Suppressor macrophage treated with lipopolysaccharide for 4 hours (primary cell): ENCODE measurements around the gene PCBP3.
A peak's percentile ranks its signal among the peaks of the same experiment; 100 is the strongest.
"Not testable (repeated sequence)": the region's sequence is repeated elsewhere in the genome, so short reads cannot be mapped to it uniquely, and the experiment has no call there.

ENCODE experiments used
- DNase-seq: peaks from one replicate; pipeline ENCODE4 v3.0.0-alpha.2; 2020

The PCBP3 gene

DNA sequence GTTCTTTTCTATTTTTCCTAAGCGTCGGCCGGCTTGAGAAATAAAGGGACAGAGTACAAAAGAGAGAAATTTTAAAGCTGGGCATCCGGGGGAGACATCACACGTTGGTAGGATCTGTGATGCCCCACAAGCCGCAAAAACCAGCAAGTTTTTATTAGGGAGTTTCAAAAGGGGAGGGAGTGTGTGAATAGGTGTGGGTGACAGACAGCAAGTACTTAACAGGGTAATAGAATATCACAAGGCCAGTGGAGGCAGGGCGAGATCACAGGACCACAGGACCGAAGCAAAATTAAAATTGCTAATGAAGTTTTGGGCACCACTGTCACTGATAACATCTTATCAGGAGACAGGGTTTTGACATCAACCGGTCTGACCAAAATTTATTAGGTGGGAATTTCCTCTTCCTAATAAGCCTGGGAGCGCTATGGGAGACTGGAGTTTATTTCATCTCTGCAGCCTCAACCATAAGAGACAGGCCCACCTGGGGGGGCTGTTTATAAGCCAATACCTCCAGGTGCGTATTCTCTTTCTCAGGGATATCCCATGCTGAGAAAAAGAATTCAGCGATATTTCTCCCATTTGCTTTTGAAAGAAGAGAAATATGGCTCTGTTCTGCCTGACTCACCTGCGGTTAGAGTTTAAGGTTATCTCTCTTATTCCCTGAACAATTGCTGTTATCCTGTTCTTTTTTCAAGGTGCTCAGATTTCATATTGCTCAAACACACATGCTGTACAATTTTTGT lies 332.3 kb downstream of the PCBP3 start:
- not testable (repeated sequence) for DNase-seq

DNA sequence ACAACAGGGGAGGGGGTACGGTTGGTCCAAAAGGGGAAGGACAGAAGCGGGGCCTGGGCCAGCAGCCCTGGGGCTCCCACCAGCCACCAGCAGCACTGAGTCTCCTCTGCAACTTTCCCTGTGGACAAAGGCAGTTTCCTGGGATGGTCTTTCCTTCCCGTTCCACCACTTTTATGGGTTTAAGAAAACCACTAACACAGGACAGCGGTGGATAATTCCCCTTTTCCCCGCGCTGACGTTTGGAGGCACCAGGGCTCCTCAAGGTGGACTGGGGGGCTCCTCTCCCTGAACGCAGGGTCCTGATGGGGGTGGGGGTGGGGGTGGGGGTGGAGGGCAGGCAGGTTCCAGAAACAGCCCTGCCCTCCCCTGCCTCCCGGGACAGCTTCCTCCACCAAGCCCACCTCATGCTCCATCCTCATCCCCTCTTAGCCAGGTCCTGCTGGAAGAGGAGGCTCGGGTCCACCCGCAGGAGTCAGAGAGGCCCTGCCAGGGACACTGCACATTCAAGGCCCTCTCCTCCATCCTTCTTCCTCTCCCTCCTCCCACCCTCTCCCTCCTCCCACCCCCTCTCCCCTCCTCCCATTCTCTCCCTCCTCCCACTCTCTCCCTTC lies 333.3 kb downstream of the PCBP3 start:
- no peak for DNase-seq

DNA sequence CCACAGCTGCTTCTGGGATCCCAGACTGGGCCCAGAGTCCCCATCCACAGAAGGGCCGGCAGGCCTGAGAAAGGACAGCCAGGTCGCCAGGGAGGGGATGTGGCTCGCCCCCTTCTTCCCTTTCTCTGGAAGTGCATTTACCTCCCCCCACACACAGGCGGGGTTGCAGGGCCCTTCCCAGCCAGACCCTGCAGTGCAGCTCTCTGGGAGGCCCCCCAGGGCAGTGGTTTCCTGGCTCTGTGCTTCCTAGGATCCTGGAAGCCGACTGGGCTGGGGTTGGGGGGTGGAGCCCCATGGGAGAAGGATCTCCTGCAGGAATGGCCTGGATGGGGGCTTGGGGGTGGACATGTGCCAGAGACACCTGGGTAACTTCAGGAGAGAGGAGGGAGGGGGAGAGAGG lies 333.9 kb downstream of the PCBP3 start:
- DNase-seq, result no peak

DNA sequence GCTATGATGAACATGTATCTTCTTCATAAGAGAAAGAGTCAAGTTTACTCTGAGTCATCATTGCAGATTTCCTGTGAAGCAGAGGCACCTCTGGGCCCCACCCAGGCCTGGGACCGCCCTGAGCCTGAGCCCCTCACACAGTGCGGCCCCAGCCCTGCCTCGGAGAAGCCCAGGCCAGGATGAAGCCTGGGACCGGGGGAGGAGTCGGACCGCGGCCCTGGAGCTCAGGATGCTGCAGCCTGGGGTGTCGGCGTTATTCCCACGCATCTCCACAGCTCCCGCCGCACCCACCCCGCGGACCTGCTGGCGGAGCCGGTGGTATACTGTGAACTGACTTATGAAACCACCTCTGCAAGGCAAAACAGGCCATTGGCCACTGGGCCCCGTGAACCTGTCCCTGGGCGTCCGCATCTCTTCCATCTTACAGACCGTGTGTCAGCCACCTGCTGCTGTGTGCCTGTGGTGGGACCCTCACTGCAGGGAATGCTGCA lies 335.7 kb downstream of the PCBP3 start:
- no peak for DNase-seq

DNA sequence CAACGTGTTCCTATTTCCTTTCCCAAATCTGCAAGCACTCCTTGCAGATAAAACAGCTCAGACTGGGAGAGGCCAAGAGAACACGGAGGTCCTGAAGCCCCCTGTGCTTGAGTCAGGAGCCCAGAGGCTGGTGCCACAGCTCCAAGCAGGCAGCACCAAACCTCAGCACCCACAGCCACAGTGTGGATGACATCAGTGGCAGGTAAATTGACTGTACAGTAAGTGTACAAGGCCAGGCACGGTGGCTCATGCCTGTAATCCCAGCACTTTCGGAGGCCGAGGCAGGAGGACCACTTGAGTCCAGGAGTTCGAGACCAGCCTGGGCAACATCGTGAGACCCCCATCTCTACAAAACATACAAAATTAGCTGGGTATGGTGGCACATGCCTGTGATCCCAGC lies 336.1 kb downstream of the PCBP3 start:
- no peak for DNase-seq

DNA sequence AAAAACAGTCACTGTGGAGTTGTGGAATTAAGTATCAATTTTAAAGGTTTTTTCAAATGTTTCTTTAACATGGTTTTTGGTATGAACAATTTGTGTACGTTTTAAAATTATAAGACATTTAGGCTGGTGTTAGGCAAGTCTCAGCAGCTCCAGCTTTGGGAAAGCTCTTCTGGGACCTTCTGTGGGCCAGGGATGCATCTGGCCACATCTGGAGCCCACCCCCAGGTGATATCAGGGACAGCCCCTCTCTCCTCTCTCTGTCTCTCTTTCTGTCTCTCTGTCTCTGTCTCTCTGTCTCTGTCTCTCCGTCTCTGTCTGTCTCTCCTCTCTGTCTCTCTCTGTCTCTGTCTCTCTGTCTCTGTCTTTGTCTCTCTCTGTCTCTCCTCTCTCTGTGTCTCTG lies 336.7 kb downstream of the PCBP3 start:
- DNase-seq, result no peak

DNA sequence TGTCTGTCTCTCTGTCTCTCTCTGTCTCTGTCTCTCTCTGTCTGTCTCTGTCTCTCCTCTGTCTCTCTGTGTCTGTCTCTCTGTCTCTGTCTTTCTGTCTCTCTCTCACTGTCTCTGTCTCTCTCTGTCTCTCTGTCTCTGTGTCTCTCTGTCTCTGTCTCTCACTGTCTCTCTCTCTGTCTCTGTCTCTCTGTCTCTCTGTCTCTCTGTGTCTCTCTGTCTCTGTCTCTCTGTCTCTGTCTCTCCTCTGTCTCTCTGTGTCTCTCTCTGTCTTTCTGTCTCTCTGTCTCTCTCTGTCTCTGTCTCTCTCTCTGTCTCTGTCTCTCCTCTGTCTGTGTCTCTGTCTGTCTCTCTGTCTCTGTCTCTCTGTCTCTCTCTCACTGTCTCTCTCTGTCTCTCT lies 337.2 kb downstream of the PCBP3 start:
- no peak for DNase-seq

DNA sequence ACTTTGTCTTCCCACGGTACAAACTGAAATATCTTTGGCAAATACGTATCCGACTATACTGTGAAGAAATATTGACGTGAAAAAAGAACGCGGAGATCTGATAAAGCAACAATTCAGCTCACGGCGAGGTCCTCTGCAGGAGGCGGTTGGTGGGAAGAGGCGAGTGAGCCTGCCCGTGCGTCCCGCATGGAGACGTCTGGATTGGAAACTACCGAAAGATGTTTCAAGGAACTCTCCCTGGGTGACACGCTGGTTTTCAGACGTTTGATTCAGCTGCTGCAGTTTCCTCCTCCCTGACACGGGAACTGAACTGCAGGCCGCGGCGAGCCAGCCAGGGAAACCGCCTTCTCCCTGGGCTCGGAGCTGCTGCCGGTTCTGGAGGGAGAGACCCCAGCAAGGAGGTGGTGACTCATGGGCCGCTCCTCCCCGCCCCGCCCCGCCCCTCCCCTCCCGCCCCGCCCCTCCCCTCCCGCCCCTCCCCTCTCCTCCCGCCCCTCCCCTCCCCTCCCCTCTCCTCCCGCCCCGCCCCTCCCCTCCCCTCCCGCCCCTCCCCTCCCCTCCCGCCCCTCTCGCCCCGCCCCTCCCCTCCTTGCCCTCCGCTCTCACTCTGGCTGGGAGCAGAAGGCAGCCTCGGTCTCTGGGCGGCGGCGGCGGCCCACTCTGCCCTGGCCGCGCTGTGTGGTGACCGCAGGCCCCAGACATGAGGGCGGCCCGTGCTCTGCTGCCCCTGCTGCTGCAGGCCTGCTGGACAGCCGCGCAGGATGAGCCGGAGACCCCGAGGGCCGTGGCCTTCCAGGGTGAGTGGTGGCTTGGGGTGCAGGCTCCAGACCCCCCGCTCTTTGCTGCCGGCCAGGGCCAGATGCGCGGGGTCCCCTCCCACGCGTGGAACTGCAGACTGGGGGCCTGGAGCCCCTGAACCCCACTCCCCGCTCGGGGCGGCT lies 337.9 kb downstream of the PCBP3 start, which contains the start of gene COL6A1:
TSS of gene COL6A1 (plus strand) at position 620 of the 941 bp plus-strand sequence. CDS start at position 701, 81 bp downstream.
- peak; percentile 69 for DNase-seq

DNA sequence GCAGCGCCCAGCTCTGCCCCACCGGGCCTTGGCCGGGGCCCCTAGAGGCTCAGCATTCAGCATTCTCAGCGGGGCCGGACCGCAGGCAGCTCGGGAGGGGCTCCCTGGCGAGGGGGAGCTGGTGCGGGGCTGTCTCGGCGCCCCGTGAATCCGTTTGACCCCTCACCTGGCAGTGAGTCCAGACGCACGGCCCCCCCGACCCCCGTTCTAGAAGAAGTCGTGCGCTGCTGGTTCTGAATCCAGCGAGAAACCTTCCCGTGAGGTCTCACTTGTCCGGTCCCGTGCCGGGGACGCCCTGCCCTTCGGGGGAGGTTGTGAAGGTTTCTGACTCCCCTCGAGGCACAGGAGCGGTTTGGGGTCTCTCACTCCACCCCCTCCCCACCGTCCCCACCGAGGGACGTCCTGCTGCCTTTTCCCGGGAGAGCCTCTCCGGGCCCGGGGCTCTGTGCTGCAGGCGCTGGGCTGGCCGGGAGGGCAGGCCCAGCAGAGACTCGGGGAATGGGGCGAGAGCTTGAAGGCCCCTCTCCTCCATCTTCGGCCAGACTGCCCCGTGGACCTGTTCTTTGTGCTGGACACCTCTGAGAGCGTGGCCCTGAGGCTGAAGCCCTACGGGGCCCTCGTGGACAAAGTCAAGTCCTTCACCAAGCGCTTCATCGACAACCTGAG lies 338.7 kb downstream of the PCBP3 start:
- DNase-seq, result no peak

DNA sequence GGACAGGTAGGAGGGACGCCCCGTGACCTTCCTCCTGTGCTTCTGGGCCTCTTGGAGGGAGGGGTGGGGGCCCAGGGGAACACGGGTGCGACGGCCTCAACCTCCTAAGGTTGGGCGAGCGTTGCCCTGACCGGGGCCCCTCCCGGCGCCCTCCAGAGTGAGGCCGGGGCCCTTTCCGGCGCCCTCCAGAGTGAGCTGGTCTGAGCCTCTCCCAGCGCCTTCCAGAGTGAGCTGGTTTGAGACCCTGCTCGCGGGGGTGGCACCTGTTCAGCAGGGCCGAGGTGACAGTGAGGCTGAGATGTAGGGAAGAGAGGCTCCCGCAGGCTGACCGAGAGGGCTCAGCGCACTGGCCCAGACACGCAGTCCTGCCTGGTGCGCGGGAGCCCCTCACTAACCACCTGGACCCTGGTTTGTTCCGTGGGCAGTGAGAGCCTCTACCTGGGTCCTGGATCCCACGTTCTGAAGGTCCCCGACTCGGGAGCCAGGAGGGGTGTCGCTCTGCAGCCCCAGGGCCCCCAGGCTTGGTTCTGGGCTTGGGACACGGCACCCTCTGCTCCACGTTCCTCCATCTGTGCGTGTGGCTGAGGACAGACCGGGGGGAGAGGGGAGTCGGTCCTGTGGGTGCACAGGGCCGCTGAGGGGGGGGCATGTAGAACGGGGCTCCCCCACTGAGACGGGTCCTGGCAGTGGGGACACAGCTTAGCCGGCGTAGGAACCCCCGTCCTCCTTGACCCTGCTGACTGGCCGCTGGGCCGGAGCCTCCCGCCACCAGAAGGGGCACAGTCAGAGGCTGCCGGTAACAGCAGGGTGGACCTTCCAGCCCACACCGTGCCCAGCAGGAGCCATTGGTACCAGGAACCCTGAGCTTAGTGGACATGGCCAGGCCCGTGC lies 339.5 kb downstream of the PCBP3 start:
- no peak for DNase-seq

DNA sequence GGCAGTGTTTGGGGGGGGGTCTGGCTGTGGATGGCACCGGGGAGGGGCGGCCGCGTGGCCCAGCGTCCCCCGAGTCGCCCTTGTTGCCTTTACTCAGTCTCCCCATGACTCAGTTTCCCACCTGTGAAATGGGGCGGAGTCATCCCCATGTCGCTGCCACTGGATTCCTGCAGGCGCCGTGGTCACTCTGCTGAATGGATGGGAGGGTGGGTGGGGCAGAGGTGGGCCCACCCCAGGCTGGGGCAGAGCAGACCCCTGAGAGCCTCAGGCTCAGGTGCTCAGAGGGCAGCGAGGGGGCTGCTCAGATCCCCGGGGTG lies 340.1 kb downstream of the PCBP3 start:
- no peak for DNase-seq

DNA sequence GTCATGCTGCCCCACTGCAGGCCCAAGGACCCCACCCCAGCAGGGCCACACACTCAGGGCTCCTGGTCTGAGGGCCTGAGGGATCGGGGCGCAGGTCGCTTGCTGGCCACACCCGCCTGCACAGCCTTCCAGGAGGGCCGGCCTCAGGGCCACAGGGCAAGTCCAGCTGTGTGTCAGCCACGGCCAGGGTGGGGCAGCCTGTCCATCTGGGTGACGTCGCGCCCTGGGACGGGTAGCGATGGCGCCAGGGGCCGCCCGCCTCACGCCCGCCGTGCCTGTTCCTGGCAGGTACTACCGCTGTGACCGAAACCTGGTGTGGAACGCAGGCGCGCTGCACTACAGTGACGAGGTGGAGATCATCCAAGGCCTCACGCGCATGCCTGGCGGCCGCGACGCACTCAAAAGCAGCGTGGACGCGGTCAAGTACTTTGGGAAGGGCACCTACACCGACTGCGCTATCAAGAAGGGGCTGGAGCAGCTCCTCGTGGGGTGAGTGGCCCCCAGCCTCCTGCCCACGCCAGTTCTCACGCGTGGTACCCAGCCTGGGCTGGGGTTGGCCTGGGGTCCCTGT lies 340.5 kb downstream of the PCBP3 start:
- DNase-seq, result no peak

DNA sequence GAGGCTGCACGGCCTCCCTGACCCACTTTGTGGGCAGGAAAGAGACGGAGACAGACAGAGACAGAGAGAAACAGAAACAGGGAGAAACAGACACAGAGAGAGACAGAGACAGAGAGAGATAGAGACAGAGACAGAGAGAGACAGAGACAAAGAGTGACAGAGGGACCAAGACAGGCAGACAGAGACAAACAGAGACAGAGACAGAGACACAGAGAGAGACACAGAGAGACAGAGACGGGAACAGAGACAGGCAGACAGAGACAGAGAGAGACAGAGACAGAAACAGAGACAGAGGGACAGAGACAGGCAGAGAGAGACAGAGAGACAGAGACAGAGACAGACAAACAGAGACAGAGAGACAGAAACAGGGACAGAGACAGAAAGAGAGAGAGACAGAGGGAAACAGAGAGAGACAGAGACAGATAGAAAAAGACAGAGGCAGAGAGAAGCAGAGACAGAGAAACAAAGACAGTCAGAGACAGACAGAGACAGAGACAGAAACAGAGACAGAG lies 341.1 kb downstream of the PCBP3 start:
- no peak for DNase-seq

DNA sequence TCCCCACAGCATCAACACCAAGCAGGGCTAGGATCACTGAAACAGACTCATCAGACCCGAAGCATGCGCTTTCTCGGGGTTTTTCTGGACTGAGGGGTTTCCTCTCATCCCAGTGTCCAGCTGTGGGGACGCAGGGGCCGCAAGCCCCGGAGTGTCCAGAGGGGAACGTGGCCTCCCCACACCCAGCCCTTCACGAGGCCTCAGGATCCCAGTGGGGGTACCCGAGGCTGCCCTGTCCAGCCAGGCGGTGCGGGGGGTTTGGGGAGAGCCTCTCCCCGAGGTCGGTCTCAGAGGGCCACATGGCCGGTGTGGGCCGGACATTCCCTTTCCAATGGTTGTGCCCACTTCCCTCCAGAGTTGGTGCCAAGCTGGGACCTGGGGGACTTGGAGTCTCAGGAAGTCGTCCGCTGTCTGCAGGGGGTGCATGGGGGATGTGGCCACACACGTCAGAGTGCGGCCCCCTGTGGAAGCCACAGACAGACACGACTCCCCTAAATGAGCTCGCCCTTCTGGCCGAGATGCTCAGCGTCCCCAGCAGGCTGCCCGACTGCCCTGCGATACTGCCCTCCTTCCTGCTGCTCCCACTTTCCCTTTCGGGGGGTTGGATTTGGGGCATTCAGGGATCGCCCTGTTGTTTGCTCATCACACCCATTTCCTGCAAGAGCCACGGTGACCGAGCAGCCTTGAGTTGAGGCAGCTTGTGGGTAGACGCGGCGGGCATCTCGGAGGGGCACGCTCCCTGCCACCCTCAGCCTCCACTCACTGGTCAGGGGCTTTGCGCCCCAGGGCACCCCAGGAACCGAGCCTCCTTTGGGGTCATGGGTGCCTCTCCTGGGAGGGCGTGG lies 342.2 kb downstream of the PCBP3 start:
- DNase-seq, result no peak

DNA sequence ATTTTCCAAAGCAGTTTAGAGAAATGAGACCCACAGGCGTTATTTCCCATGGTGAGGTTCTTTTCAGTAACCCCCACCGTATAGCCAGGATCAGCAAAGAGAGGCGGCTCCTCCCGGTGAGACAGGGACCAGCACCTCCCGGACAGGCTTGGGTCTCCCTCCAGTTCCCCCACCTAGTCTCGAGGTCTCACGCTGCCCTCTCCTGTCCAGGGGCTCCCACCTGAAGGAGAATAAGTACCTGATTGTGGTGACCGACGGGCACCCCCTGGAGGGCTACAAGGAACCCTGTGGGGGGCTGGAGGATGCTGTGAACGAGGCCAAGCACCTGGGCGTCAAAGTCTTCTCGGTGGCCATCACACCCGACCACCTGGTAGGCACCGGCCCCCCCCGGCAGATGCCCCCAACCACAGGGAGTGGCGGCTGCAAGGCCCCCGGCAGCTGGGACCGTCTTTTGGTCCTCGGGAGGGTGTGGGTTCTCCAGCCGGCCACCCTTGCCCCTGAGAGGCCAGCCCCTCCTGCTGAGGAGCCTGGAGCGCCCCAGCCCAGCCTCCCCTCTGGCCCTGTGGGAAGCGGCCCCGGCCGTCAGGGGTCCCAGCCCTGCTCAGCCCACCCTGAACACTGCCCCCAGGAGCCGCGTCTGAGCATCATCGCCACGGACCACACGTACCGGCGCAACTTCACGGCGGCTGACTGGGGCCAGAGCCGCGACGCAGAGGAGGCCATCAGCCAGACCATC lies 343.0 kb downstream of the PCBP3 start:
- no peak for DNase-seq

DNA sequence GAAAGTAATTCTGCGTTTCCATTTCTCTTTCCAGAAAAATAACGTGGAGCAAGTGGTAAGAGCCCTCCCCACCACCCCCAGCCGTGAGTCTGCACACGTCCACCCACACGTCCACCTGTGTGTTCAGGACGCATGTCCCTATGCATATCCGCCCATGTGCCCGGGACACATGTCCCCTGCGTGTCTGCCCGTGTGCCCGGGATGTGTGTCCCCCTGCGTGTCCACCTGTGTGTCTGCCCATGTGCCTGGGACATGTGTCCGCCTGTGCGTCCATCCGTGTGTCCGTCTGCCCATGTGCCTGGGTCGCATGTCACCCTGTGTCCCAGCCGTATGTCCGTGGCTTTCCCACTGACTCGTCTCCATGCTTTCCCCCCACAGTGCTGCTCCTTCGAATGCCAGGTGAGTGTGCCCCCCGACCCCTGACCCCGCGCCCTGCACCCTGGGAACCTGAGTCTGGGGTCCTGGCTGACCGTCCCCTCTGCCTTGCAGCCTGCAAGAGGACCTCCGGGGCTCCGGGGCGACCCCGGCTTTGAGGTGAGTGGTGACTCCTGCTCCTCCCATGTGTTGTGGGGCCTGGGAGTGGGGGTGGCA lies 343.7 kb downstream of the PCBP3 start:
- no peak for DNase-seq

DNA sequence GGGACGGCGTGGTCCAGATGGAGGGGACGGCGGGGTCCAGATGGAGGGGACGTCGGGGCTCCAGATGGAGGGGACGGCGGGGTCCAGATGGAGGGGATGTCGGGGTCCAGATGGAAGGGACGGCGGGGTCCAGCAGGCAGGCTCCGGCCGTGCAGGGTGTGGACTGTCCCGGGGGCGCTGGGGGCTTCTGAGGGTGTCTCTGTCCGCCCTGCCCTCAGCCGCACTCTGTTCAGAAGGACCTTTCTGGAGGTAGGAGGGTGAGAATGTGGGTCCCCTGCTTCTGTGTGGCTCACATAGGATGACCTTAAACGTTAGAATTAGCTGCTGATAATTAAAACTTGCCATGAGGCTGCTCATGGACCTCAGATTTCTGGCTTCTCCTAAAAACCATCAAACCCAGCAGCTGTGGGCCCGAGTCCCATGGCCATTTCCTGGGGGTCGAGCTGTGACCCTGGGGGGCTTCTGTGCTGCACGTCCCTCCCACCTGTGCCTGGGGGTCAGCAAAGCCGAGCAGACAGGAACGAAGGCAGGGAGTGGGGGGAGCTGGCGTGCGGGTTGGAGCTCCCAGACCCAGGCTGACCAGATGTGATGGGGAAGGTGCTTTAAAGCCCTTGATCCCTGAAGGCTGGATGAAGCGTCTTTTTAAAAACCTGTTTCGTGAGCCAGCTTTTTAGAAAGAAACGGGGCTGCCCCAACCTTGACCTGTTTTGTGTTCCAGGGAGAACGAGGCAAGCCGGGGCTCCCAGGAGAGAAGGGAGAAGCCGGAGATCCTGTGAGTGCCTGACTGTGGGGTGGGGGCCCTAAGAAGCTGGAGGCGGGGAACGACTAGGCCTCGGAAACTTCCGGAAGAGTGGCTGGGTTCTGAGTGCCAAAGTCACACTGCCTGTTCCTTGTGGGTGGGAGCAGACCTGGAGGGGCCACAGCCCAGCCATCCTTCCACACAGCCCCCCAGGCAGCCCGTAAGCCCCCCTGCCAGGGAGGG lies 345.1 kb downstream of the PCBP3 start:
- DNase-seq, result no peak
